ENCODE measurements around the gene FIZ1.

DNA sequence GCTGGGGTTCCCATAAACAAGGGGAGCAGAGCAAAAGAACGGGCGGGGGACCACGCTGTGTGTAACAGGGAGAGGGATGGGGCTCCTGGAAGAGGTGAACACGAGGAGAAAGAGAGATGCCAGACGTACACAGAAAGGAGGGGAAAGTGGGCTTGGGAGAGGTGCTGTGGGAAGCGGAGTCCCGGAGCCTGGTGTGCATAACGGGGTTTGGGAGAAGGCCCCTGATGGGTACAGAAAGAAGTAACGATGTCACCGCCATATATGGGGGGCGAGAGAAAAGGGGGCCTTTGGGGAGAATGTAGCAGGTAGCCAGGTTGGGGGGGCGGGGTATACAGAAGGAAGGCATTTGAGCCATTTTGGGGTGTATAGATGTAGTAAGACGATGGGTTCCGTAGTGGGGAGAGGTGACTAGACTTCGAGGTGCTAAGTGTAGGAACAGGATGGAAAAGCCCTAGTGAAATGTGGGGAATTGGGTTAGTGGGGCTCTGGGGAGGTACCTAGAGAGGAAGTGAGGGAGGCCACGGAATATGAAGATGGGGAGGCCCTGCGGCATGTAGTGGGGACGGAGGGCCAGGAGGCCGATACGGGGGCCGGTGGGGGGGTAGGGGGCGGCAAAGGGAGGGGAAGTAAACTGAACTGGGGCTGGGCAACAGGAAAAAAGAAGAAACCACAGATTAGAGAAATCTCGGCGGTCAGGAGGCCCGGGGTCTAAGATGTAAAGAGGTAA is 42.3 kb upstream of the FIZ1 start:
- TF ChIP-seq TAF1 (IDR thresholded peaks at IDR 0.05; ENCODE audit: borderline replicate concordance, insufficient read depth, low read length) = no peak
- TF ChIP-seq POLR2AphosphoS5 (IDR thresholded peaks at IDR 0.05; ENCODE audit: low read depth, low read length) = no peak
- no peak for TF ChIP-seq SIN3A (IDR thresholded peaks at IDR 0.05; ENCODE audit: borderline replicate concordance, insufficient read depth, low read length)
